ENCODE data around the gene WDR45B.
"Not testable (repeated sequence)": the region's sequence is repeated elsewhere in the genome, so short reads cannot be mapped to it uniquely, and the experiment has no call there.

WDR45B gene

GRCh38 chr17:82577300-82577699 is 70.9 kb downstream of the WDR45B start:
- DNase-seq, result no peak

- not testable (repeated sequence) for DNase-seq
Observed at GRCh38 chr17:82575581-82576221, 72.5 kb downstream of the WDR45B start.

GRCh38 chr17:82574041-82574440 is 74.2 kb downstream of the WDR45B start:
- DNase-seq, result no peak

GRCh38 chr17:82571855-82572254 is 76.4 kb downstream of the WDR45B start:
- DNase-seq, result no peak

- DNase-seq, result no peak
Observed at GRCh38 chr17:82570277-82570676, 78.0 kb downstream of the WDR45B start.

GRCh38 chr17:82569621-82570020 is 78.6 kb downstream of the WDR45B start:
- DNase-seq, result no peak

- DNase-seq, result no peak
Observed at GRCh38 chr17:82568997-82569393, 79.2 kb downstream of the WDR45B start.

- no peak for DNase-seq
Observed at GRCh38 chr17:82567286-82567685, 81.0 kb downstream of the WDR45B start.

- no peak for DNase-seq
Observed at GRCh38 chr17:82566129-82566960, 81.9 kb downstream of the WDR45B start.

GRCh38 chr17:82565551-82565950 is 82.7 kb downstream of the WDR45B start:
- DNase-seq, result no peak
